Fibroblast of skin of abdomen (primary cell): ENCODE measurements around the gene ATP1B2.

Source experiments
- DNase-seq: peaks from one replicate; pipeline ENCODE4 v3.0.0-alpha.2; 2013

Gene ATP1B2

DNA sequence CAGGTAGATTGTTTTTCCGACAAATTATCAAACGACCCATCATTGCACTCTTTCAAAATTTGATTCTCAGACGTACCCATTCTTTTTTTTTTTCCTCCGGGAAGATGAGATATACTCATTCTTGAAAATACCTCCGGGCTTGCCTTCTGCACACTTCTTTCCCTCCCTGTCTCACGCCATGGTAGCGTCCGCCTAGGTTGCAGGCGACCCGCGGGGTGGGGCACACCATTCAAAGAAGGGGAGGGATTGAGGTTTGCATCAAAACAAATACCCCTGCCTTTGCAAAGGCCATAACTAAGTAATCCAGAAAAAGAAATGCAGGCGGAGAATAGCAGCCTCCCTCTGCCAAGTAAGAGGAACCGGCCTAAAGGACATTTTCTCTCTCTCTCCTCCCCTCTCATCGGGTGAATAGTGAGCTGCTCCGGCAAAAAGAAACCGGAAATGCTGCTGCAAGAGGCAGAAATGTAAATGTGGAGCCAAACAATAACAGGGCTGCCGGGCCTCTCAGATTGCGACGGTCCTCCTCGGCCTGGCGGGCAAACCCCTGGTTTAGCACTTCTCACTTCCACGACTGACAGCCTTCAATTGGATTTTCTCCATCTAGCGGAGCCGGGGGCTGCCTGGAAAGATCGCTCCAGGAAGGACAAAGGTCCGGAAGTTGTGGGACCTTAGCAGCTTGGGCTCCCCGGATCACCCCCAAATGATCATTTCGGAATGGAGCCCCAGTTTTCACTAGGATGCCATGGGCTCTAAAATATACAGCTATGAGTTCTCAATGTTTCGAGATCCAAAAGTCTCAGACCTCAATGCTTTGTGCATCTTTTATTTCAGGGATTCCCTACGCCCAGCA lies 35.7 kb downstream of the ATP1B2 start:
- DNase-seq: peak; percentile 87

DNA sequence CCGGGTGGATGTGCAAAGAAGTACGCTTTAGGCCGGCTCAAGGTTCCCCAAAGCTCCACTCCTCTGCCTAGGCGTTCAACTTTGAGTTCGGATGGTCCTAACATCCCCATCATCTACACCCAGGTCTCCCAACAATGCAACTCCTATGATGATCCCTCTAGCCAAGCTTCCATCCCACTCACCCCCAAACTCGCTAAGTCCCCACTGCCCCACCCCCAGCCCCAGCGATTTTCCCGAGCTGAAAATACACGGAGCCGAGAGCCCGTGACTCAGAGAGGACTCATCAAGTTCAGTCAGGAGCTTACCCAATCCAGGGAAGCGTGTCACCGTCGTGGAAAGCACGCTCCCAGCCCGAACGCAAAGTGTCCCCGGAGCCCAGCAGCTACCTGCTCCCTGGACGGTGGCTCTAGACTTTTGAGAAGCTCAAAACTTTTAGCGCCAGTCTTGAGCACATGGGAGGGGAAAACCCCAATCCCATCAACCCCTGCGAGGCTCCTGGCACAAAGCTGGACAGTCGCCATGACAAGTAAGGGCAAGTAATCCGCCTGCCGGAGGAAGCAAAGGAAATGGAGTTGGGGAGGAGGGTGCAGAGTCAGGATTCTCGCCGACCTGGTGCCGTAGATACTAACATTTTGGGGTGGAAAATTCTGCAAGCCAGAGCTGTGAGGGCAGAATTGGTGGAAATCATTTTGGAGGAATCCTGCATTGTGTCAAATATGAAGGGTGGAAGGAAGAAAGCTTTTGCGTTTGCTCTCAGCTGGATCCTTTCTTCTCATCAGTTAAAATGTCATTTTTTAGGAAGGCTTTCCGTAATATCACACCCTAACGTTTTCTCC lies 36.6 kb downstream of the ATP1B2 start, which contains the start of gene TP53:
Gene TP53 (minus strand): TSS at position 419 of the 836 bp plus-strand sequence. CDS start 10,896 bp downstream, outside the sequence.
- DNase-seq: peak; percentile 95

DNA sequence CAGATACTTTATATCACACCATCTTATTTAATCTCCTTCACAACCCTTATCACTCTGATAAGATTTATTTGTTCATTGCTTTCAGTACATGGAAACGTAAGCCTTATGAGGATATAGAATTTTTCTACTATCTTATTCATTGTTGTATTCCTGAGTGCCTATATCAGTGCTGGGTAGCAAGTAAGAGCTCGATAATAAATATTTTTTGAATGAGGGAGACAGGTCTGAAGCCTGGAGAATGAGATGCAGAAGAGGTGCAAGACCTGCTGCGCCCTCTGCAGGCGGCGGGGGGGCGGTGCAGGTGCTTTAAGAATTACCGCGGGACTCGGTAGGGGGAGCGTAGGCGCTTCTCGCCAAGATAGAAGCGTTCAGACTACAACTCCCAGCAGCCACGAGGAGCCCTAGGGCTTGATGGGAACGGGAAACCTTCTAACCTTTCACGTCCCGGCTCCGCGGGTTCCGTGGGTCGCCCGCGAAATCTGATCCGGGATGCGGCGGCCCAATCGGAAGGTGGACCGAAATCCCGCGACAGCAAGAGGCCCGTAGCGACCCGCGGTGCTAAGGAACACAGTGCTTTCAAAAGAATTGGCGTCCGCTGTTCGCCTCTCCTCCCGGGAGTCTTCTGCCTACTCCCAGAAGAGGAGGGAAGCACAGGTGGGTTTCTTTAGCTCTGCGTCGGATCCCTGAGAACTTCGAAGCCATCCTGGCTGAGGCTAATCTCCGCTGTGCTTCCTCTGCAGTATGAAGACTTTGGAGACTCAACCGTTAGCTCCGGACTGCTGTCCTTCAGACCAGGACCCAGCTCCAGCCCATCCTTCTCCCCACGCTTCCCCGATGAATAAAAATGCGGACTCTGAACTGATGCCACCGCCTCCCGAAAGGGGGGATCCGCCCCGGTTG lies 37.4 kb downstream of the ATP1B2 start, which contains the start of gene WRAP53:
Gene WRAP53 (plus strand): TSS at position 570 of the 900 bp plus-strand sequence. CDS start 172 bp downstream, at position 742.
- DNase-seq: peak; percentile 99

DNA sequence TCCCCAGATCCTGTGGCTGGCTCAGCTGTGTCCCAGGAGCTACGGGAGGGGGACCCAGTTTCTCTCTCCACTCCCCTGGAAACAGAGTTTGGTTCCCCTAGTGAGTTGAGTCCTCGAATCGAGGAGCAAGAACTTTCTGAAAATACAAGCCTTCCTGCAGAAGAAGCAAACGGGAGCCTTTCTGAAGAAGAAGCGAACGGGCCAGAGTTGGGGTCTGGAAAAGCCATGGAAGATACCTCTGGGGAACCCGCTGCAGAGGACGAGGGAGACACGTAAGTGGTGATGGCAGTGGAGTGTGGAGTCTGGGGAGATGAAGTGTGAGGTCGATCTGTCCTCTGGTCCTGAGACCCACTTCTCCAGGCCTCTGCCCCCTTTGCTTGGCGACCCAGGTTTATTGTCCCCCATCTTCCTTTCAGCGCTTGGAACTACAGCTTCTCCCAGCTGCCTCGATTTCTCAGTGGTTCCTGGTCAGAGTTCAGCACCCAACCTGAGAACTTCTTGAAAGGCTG lies 38.1 kb downstream of the ATP1B2 start:
- DNase-seq: no peak

DNA sequence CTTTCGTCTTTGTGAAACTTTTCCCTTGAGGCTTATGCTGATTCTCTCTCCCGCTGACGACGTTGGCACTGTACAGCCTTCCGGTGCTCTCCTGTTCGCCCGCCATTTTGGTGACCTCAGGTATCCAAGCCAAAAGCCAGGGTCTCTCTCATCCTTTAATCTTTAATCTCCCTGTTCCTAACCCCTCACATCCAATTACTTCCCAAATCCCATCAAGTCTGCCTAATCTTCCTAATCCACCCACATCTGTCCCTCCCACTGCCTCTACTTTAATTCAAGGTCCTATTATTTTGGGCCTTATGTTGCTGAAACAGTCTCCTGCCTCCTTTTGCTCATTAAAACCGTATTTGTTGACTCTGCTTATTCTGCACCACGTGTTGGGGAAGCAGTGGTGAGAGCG lies 44.9 kb downstream of the ATP1B2 start:
- no peak for DNase-seq

DNA sequence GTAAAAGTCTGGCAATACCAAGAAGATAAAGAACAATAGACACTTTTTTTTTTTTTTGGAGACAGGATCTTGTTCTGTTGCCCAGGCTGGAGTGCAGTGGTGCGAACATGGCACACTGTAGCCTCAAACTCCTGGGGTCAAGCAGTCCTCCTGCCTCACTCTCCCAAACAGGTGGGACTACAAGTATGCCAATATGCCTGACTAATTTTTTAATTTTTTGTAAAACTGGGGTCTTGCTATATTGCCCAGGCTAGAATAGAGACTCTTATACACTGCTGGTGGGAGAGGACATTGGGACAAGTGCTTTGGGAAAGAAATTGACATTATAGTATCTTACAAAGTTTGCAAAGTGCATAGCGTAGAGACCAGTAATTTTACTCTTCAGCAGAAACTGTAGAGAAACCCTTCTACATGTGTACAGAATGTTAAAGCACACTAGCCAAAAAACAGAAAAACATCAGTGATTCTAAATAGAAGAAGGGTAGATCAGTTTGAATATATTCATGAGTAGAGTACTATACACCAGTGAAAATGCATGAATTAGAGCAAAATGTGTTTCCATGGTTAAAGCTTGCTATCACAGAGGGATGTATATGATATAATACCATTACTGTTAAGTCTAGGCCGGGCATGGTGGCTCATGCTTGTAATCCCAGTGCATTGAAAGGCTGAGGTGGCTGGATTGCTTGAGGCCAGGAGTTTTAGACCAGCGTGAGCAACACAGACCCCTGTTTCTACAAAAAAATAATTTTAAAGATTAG lies 47.3 kb downstream of the ATP1B2 start:
- DNase-seq: no peak

DNA sequence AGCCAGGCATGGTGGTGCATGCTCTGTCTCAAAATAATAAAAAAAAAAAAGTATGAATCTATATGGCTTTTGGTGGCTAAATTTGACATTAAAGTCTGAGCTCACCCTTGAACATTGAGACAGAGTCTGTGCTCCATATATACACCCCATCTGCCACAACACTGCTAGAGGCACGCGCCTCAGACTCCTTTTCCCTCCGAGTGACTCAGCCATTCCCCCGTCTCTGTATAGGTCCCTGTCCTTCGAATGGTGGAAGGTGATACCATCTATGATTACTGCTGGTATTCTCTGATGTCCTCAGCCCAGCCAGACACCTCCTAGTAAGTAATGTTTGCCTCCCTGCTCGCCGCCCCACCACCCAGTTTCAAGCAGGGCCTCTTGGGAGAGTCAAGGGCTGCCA lies 49.8 kb downstream of the ATP1B2 start:
- no peak for DNase-seq

DNA sequence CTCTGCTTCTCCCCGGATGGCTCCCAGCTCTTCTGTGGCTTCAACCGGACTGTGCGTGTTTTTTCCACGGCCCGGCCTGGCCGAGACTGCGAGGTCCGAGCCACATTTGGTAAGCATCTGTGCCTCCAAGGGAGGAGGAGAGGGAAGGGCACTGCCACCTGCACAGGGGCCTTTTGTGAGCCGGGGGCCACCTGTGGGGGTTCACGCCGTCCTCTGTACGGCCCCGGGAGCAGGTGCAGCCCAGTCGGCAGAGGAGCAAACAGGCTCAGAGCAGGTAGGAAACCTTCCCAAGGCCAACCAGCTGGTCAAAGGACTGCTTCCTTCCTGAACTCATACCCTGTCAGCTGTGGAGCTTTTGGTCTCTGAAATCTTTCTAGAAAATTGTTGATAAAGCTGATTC lies 51.0 kb downstream of the ATP1B2 start:
- no peak for DNase-seq

DNA sequence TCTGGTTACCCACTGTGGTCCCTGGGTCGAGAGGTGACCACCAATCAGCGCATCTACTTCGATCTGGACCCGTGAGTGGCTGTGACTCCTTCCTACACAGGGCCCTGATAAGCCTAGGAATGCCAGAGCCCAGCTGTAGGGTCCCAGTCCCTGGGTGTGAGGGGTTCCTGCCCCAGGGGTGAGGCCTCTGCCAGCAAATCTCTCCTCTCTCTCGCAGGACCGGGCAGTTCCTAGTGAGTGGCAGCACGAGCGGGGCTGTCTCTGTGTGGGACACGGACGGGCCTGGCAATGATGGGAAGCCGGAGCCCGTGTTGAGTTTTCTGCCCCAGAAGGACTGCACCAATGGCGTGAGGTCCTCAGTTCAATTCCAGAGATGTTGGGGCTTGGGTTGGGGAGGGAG lies 52.0 kb downstream of the ATP1B2 start:
- DNase-seq: no peak

DNA sequence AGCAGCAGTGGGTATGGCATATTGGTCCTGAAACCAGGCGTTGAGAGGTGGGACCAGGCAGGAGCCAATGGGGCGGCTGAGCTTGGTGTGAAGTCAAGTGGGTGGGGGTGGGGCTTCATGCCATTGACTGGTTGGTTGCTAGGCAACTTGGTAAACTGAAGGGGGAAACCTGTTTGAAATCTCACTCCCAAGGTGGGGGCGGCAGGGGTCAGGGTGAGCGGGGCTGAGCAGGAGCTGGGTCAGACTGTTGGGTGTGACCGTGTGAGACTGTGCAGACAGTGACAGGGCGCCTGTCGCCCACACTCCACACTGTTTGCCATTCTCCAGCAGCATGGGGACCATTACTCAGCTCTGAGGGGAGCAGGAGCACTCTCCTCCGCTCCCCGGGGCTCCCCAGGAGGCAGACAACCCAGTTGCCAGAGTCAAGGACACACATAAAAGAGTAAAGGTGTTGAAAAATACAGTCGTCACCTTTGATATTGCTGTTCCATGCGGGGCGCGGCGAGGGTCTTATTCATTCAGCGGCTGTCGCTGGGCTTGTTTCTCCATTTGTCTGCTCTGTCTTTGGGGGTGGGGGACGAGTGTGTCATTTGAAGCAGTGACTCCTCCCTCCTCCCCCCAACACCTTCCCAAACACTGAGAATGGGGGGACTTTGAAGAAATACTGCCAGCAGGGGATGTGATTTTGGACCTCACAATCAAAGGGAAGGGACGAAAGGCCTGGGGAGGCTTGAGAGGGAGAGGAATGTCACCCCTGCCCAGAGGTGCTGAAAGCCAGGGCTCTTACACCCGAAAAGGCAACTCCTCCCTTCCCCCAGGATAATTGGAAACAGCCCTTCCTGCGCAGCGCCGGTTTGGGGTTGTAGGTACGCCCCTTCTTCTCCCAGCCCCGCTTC lies 53.1 kb downstream of the ATP1B2 start:
- peak; percentile 60 for DNase-seq

DNA sequence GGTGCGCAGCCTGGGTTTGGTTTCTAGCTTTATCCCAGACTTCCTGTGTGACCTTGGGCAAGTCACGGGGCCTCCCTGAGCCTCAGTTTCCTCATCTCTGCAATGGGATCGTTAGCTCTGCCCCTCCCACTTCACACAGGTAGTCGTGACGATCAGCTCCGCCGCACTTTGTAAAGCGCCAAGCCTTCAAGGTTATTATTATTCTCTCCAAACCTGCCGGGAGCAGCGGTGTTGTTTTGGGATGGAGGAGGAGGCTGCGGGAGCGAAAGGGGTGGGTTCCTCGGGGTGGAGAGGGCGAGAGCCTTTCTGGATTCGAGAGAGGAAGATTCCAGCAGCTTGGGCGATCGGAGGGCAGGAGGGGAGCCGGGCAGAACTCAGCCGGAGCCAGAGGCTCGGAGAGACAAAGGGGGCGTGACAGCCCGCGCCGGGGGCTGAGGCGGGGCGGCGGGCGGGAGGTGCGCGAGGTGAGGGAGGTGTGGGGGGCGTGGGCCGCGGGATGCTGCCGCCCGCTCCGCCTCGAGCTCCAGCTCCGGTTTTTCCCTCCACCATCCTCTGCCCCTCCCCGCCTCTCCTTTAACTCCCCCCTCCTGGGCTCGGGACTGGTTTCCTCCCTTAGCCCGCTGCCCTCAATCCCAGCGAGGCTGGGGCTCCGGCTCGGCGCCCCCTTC lies 54.0 kb downstream of the ATP1B2 start, which contains the start of gene EFNB3:
Gene EFNB3 (plus strand): TSS at position 602 of the 668 bp plus-strand sequence. CDS start 397 bp downstream, outside the sequence.
- DNase-seq: peak; percentile 55

DNA sequence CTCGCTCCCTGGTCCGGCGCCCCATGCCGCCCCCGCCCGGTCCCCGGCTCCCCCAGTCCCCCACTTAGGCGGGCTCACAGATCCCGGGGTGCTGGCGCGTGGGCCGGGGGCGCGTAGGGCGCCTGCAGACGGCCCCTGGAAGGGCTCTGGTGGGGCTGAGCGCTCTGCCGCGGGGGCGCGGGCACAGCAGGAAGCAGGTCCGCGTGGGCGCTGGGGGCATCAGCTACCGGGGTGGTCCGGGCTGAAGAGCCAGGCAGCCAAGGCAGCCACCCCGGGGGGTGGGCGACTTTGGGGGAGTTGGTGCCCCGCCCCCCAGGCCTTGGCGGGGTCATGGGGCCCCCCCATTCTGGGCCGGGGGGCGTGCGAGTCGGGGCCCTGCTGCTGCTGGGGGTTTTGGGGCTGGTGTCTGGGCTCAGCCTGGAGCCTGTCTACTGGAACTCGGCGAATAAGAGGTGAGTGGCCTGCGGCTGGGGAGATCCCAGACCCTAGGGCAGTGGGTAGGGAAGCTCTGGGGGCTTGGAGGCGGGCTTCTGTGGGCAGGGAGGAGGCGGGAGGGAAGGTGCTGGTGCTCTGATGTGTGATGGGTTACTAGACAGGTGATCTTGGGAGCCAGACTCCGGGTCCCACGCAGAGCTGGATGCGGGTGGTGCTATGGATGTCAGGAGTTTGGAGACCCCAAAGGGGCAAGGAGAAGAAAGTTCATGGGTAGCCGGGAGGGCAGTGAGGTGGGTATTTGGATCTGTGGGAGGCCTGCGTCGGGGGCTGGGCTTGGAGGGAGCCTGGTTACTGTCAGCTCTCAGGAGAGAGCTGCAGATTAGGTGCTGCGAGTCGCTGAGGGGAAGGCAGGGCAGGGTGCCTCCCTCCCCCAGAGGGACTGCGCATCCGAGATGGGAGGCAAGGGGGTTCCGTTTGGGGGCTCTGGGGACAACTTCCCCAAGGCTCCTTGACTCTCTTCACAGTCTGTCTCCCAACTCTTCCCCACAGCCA lies 54.8 kb downstream of the ATP1B2 start:
- DNase-seq: no peak

DNA sequence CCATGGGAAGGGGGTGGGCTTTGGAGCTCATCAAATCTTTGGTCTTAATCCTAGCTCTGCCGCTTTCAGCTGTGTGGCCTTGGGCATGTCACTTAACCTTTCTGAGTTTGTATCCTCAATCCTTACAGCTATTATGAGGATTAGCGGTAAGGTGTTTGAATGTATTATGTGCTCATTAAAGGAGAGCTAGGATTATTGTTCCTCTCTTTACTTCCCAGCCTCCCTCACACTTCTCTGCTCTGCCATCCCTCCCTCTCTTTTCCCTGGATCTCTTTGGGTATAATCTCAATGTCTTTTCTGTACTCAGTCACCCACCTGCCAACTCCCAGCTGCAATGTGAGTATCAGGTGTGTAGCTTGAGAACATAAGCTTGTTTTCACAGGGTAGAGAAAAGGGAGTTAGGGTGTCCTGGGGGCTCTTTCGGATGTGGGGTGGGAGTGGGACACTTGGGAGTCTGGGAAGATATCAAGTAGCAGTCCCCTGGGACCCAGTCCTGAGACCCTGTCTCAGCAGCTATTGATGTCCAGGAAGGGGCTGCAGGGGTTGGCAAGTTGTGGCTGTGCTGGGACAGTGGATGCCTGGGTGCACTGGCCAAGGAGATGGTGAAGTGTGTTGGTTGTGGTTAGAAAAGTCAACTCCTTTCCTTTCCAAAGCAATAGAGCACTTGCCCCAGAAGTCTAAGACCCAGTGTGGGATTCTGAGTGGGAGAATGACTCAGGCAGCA lies 56.1 kb downstream of the ATP1B2 start:
- no peak for DNase-seq
